ENCODE measurements around the gene ZNF429.
"Not testable (repeated sequence)": the region's sequence is repeated elsewhere in the genome, so short reads cannot be mapped to it uniquely, and the experiment has no call there.

DNA sequence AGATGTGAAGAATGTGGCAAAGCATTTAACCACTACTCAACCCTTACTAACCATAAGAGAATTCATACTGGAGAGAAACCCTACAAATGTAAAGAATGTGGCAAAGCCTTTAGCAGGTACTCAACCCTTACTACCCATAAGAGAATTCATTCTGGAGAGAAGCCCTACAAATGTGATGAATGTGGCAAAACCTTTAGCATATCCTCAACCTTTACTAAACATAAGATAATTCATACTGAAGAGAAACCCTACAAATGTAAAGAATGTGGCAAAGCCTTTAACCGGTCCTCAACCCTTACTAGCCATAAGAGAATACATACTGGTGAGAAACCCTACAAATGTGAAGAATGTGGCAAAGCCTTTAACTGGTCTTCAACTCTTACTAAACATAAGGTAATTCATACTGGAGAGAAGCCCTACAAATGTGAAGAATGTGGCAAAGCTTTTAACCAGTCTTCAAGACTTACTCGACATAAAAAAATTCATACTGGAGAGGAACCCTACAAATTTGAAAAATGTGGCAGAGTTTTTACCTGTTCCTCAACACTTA, 31.4 kb downstream of the ZNF429 start:
- not testable (repeated sequence) for TF ChIP-seq POLR2A, POLR2AphosphoS5, EP300 (IDR thresholded peaks at IDR 0.05)
- TF ChIP-seq, protein P1, sequence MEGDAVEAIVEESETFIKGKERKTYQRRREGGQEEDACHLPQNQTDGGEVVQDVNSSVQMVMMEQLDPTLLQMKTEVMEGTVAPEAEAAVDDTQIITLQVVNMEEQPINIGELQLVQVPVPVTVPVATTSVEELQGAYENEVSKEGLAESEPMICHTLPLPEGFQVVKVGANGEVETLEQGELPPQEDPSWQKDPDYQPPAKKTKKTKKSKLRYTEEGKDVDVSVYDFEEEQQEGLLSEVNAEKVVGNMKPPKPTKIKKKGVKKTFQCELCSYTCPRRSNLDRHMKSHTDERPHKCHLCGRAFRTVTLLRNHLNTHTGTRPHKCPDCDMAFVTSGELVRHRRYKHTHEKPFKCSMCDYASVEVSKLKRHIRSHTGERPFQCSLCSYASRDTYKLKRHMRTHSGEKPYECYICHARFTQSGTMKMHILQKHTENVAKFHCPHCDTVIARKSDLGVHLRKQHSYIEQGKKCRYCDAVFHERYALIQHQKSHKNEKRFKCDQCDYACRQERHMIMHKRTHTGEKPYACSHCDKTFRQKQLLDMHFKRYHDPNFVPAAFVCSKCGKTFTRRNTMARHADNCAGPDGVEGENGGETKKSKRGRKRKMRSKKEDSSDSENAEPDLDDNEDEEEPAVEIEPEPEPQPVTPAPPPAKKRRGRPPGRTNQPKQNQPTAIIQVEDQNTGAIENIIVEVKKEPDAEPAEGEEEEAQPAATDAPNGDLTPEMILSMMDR (IDR thresholded peaks at IDR 0.05): not testable (repeated sequence)
